ENCODE measurements around the gene CD3G.

CD3G gene

GRCh38 chr11:118340449-118340848 is 3.7 kb upstream of the CD3G start:
- no peaks in the 10 kb centered on the region for H3K4me1 ChIP-seq
- no peaks in the 10 kb centered on the region for H3K9me3 ChIP-seq
- in situ Hi-C loops (cut with MboI; ENCODE audit: low sequenced_read_pairs), result no loop called here
- no peaks in the 10 kb centered on the region for H3K27me3 ChIP-seq (ENCODE audit: low read depth)
- no peak overlapping the region for H3K4me3 ChIP-seq
- DNase-seq (ENCODE audit: low spot score in 2 of 2), result no peak
- H3K36me3 ChIP-seq (replicated peaks), result no peaks in the 10 kb centered on the region

DNA sequence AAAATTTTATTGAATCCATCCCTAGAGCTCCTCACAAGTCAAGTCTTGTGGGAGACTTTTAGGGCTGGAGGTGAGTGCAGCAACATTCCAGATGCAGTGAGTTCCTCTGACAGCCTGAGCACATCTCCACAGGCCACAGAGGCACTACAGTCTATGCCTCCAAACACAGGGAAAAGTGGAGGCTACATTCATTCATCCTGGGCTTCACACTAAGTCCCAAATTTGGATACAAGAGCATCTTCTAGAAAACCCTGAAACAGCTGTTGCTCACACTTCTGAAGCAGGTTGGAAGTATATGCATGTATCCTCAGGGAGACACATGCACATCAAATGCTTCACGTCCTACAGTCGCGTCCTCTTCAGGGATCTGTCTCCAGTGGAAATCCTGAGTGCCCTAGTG is 2.9 kb upstream of the CD3G start:
- Histone ChIP-seq H3K36me3 (replicated peaks) (no peaks in the 10 kb centered on the region), H3K27me3 (ENCODE audit: low read depth) (0 out of 2 replicates have a peak, but pooled peaks cover 2% of the 10 kb centered on the region), H3K4me3 (no peak overlapping the region), H3K4me1 (no peaks in the 10 kb centered on the region), H3K9me3 (no peaks in the 10 kb centered on the region)
- in situ Hi-C loops (cut with MboI; ENCODE audit: low sequenced_read_pairs), result no loop called here
- DNase-seq (ENCODE audit: low spot score in 2 of 2), result no peak

- Histone ChIP-seq H3K4me1 (no peaks in the 10 kb centered on the region), H3K36me3 (replicated peaks) (no peaks in the 10 kb centered on the region), H3K27me3 (ENCODE audit: low read depth) (0 out of 2 replicates have a peak, but pooled peaks cover 2% of the 10 kb centered on the region), H3K4me3 (no peak overlapping the region), H3K9me3 (no peaks in the 10 kb centered on the region)
- in situ Hi-C loops (cut with MboI; ENCODE audit: low sequenced_read_pairs), result no loop called here
- DNase-seq (ENCODE audit: low spot score in 2 of 2), result no peak
Observed at GRCh38 chr11:118341815-118342489, 2.2 kb upstream of the CD3G start.

DNA sequence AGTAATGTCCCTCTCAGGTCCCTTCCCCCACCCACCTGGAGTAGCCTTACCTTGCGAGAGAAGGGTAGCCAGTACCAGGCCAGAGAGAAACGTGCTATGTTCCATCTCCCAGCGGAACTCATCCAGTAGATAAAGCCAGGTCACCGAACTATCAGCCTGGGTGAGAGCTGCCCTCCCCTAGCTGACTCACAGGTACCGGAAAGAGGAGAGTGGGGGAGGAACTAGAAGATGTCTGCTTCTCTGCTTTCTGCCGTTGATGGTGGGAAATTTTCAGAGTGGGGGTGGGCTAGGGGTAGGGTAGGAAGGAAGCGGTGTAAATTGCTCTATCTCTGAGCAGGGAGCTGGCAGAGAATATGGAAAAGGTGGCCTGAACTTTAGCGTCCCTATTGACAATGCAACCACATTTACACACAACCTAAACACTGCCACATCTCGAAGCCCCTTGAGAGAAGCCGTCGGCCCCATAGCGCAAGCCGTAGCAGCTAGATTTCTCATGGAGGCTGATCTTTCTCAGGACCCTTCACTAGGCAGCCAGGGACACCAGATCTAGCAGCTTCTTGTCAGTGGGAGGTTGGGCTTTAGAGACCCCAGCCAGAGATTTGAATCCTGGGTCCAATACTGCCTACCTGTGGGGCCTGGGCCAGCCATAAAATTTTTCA is 1.5 kb upstream of the CD3G start, which contains the start of gene CD3D:
TSS of gene CD3D (minus strand) at position 203 of the 659 bp plus-strand sequence. CDS start at position 105, 98 bp downstream.
- no peaks in the 10 kb centered on the region for H3K36me3 ChIP-seq (replicated peaks)
- H3K4me3 ChIP-seq, result no peak within 1 kb of the TSS
- H3K9me3 ChIP-seq, result no peaks in the 10 kb centered on the region
- 0 out of 2 replicates have a peak, but pooled peaks cover 6% of the 10 kb centered on the region for H3K27me3 ChIP-seq (ENCODE audit: low read depth)
- DNase-seq (ENCODE audit: low spot score in 2 of 2), result no peak
- no peaks in the 10 kb centered on the region for H3K4me1 ChIP-seq
- in situ Hi-C loops (cut with MboI; ENCODE audit: low sequenced_read_pairs), result no loop called here

- Histone ChIP-seq H3K36me3 (replicated peaks) (no peaks in the 10 kb centered on the region), H3K27me3 (ENCODE audit: low read depth) (peaks cover 6% of the 10 kb centered on the region; the same call in 1 of the 2 replicates), H3K4me1 (no peaks in the 10 kb centered on the region), H3K4me3 (no peak overlapping the region), H3K9me3 (no peaks in the 10 kb centered on the region)
- in situ Hi-C loops (cut with MboI; ENCODE audit: low sequenced_read_pairs), result no loop called here
- DNase-seq (ENCODE audit: low spot score in 2 of 2), result no peak
Observed at GRCh38 chr11:118343248-118343647, 896 bp upstream of the CD3G start.

GRCh38 chr11:118349475-118349874 is 5.3 kb downstream of the CD3G start:
- Histone ChIP-seq H3K4me1 (no peaks in the 10 kb centered on the region), H3K4me3 (no peak overlapping the region), H3K36me3 (replicated peaks) (no peaks in the 10 kb centered on the region), H3K27me3 (ENCODE audit: low read depth) (peaks cover 21% of the 10 kb centered on the region), H3K9me3 (no peaks in the 10 kb centered on the region)
- DNase-seq (ENCODE audit: low spot score in 2 of 2), result no peak
- in situ Hi-C loops (cut with MboI; ENCODE audit: low sequenced_read_pairs), result no loop called here

GRCh38 chr11:118353084-118353710 is 9.1 kb downstream of the CD3G start:
- Histone ChIP-seq H3K27me3 (ENCODE audit: low read depth) (peaks cover 15% of the 10 kb centered on the region), H3K4me3 (no peak overlapping the region), H3K9me3 (no peaks in the 10 kb centered on the region), H3K4me1 (no peaks in the 10 kb centered on the region), H3K36me3 (replicated peaks) (no peaks in the 10 kb centered on the region)
- DNase-seq (ENCODE audit: low spot score in 2 of 2), result no peak
- in situ Hi-C loops (cut with MboI; ENCODE audit: low sequenced_read_pairs), result loop anchor here (10.0 kb wide), 1 partner anchor 158 kb away; no protein-coding TSS in a partner anchor

GRCh38 chr11:118358071-118358470 is 13.9 kb downstream of the CD3G start:
- H3K4me1 ChIP-seq, result peaks cover 8% of the 10 kb centered on the region
- no peaks in the 10 kb centered on the region for H3K36me3 ChIP-seq (replicated peaks)
- in situ Hi-C loops (cut with MboI; ENCODE audit: low sequenced_read_pairs), result loop anchor here (10.0 kb wide), 1 partner anchor 163 kb away; no protein-coding TSS in a partner anchor
- DNase-seq (ENCODE audit: low spot score in 2 of 2), result no peak
- H3K4me3 ChIP-seq, result no peak overlapping the region
- H3K27me3 ChIP-seq (ENCODE audit: low read depth), result no peaks in the 10 kb centered on the region
- H3K9me3 ChIP-seq, result no peaks in the 10 kb centered on the region

GRCh38 chr11:118359295-118359958 is 15.3 kb downstream of the CD3G start, which contains the start of gene UBE4A:
Gene UBE4A (plus strand): TSS chr11:118359600. CDS start chr11:118365081, 5,481 bp downstream.
- peaks cover 1% of the 10 kb centered on the region for H3K36me3 ChIP-seq (replicated peaks)
- DNase-seq (ENCODE audit: low spot score in 2 of 2), result peak; percentile 84 to 97
- H3K4me3 ChIP-seq, result peak within 1 kb of the TSS; percentile 84
- in situ Hi-C loops (cut with MboI; ENCODE audit: low sequenced_read_pairs), result loop anchor here (10.0 kb wide), 1 partner anchor 165 kb away; no protein-coding TSS in a partner anchor
- peaks cover 8% of the 10 kb centered on the region for H3K4me1 ChIP-seq
- no peaks in the 10 kb centered on the region for H3K9me3 ChIP-seq
- no peaks in the 10 kb centered on the region for H3K27me3 ChIP-seq (ENCODE audit: low read depth)

DNA sequence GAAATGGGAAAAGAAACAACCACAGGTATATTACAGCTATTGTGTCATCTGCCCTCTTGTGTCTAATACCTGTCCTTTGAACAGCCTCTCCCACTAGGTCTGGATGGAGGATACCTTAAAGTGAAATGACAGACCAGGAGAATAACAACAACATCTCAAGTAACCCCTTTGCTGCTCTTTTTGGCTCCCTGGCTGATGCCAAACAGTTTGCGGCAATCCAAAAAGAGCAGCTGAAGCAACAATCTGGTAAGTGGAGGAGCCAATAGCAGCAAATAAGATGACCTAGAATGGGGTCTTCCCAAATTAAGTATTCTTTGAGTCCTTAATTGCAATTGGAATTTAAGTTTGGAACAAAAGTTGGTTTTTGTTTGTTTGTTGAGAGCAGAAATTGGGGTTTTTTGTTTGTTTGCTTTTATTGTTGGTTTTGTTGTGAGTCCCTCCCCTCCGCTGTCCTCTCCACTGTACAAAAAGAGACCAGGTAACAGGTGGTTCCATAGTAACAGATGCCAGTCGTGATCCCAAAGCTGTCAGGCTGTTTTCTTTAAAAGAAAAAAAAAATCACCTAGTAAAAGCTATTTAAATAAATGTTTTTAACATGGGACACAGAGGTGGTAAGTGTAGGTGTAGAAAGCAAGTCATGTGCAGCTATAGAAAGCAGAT is 20.9 kb downstream of the CD3G start:
- Histone ChIP-seq H3K9me3 (no peaks in the 10 kb centered on the region), H3K36me3 (replicated peaks) (peaks cover 30% of the 10 kb centered on the region), H3K27me3 (ENCODE audit: low read depth) (no peaks in the 10 kb centered on the region), H3K4me1 (peaks cover 5% of the 10 kb centered on the region; the same call in 1 of the 2 replicates), H3K4me3 (no peak overlapping the region)
- DNase-seq (ENCODE audit: low spot score in 2 of 2), result no peak
- in situ Hi-C loops (cut with MboI; ENCODE audit: low sequenced_read_pairs), result no loop called here

DNA sequence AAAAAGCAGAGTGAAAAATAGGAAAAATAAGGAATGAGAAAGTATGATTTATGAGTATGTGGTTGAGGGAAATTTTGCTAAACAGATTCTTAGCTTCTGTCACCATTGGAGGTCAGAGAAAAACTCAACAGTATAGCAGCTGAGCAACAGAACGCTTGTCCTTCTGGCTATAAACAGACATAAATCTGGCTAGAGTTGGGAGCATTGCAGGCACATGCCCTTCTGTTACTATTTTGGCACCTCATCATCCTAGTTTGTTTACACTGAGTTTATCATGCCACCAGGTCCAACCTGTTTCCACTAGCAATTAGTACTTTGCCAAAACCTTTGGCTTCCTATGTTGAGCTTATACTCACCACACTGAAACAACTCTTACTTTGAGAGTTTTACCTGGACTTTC is 22.1 kb downstream of the CD3G start:
- Histone ChIP-seq H3K4me3 (no peak overlapping the region), H3K36me3 (replicated peaks) (peaks cover 40% of the 10 kb centered on the region)

GRCh38 chr11:118370774-118371173 is 26.6 kb downstream of the CD3G start:
- in situ Hi-C loops (cut with MboI; ENCODE audit: low sequenced_read_pairs), result loop anchor here (10.0 kb wide), 1 partner anchor 134 kb away; no protein-coding TSS in a partner anchor
- no peaks in the 10 kb centered on the region for H3K9me3 ChIP-seq
- H3K36me3 ChIP-seq (replicated peaks), result peaks cover 67% of the 10 kb centered on the region
- no peaks in the 10 kb centered on the region for H3K27me3 ChIP-seq (ENCODE audit: low read depth)
- H3K4me1 ChIP-seq, result no peaks in the 10 kb centered on the region
- DNase-seq (ENCODE audit: low spot score in 2 of 2), result no peak
- no peak overlapping the region for H3K4me3 ChIP-seq

More for the DNA sequence above, 22.1 kb downstream of the CD3G start:
- no peak for DNase-seq (ENCODE audit: low spot score in 2 of 2)
- Histone ChIP-seq H3K9me3 (no peaks in the 10 kb centered on the region), H3K27me3 (ENCODE audit: low read depth) (no peaks in the 10 kb centered on the region), H3K4me1 (no peaks in the 10 kb centered on the region)
- in situ Hi-C loops (cut with MboI; ENCODE audit: low sequenced_read_pairs), result no loop called here

GRCh38 chr11:118373263-118373662 is 29.1 kb downstream of the CD3G start:
- Histone ChIP-seq H3K4me3 (no peak overlapping the region), H3K27me3 (ENCODE audit: low read depth) (no peaks in the 10 kb centered on the region), H3K4me1 (no peaks in the 10 kb centered on the region), H3K9me3 (no peaks in the 10 kb centered on the region), H3K36me3 (replicated peaks) (peaks cover 69% of the 10 kb centered on the region)
- no peak for DNase-seq (ENCODE audit: low spot score in 2 of 2)
- in situ Hi-C loops (cut with MboI; ENCODE audit: low sequenced_read_pairs), result loop anchor here (10.0 kb wide), 1 partner anchor 132 kb away; no protein-coding TSS in a partner anchor

All from HAP-1 (cell line).